GM12875 (cell line): ENCODE data around the gene PRM1.
"Not testable (repeated sequence)": the region's sequence is repeated elsewhere in the genome, so short reads cannot be mapped to it uniquely, and the experiment has no call there.

Experiments
- H3K4me3 ChIP-seq: one replicate; pipeline ENCODE4 v1.5.1; 2011; ENCODE audit warnings: low read depth, low read length, control low read depth
- CTCF ChIP-seq: IDR thresholded peaks from 2 replicates; pipeline ENCODE4 v1.5.1; 2011; ENCODE audit warnings: low read depth, mild to moderate bottlenecking, control low read depth, inconsistent platforms, low read length, moderate library complexity, borderline replicate concordance; ENCODE audit not compliant: insufficient read depth

PRM1 gene

GRCh38 chr16:11295672-11296071 lies 14.5 kb upstream of the PRM1 start:
- TF ChIP-seq CTCF, result no peak
- H3K4me3 ChIP-seq, result no peak overlapping the region

- H3K4me3 ChIP-seq, result no peak overlapping the region
- TF ChIP-seq CTCF, result no peak
These were observed 11.1 kb upstream of the PRM1 start for GRCh38 chr16:11292076-11292748.

GRCh38 chr16:11291091-11291703 lies 10.1 kb upstream of the PRM1 start:
- no peak for TF ChIP-seq CTCF
- no peak overlapping the region for H3K4me3 ChIP-seq

GRCh38 chr16:11290102-11290893 lies 9.2 kb upstream of the PRM1 start:
- TF ChIP-seq CTCF, result no peak
- no peak overlapping the region for H3K4me3 ChIP-seq

GRCh38 chr16:11289696-11290095 lies 8.6 kb upstream of the PRM1 start:
- not testable (repeated sequence) for H3K4me3 ChIP-seq

GRCh38 chr16:11289202-11289601 lies 8.1 kb upstream of the PRM1 start:
- no peak for TF ChIP-seq CTCF
- H3K4me3 ChIP-seq, result no peak overlapping the region

GRCh38 chr16:11285842-11286241 lies 4.7 kb upstream of the PRM1 start:
- no peak for TF ChIP-seq CTCF
- H3K4me3 ChIP-seq, result no peak overlapping the region
